GM19372 (cell line): ENCODE data around the gene WNT3A.
"Not testable (repeated sequence)": the region's sequence is repeated elsewhere in the genome, so short reads cannot be mapped to it uniquely, and the experiment has no call there.

Experiments
- ATAC-seq: cut with Tn5 transposase; IDR thresholded peaks from one replicate; pipeline ENCODE4 v1.9.1; 2021; ENCODE audit warnings: mild to moderate bottlenecking, low read depth, moderate library complexity; ENCODE audit not compliant: unreplicated experiment

WNT3A gene

GRCh38 chr1:228006786-228007048, at the start of gene WNT3A:
TSS of gene WNT3A (plus strand) at chr1:228006998. CDS start at chr1:228007129, 131 bp downstream.
- no peak for ATAC-seq

- ATAC-seq = no peak
Measured at GRCh38 chr1:227958617-227959324, 48.0 kb upstream of the WNT3A start.

- ATAC-seq = no peak
Measured at GRCh38 chr1:227959325-227959860, 47.4 kb upstream of the WNT3A start.

GRCh38 chr1:227961651-227962466, 44.9 kb upstream of the WNT3A start:
- no peak for ATAC-seq

GRCh38 chr1:227966733-227967132, 40.1 kb upstream of the WNT3A start:
- ATAC-seq = not testable (repeated sequence)

- ATAC-seq = not testable (repeated sequence)
Measured at GRCh38 chr1:227967815-227968214, 39.0 kb upstream of the WNT3A start.

- ATAC-seq = not testable (repeated sequence)
Measured at GRCh38 chr1:227970076-227970995, 36.5 kb upstream of the WNT3A start.

GRCh38 chr1:227971216-227971615, 35.6 kb upstream of the WNT3A start:
- not testable (repeated sequence) for ATAC-seq

- ATAC-seq = not testable (repeated sequence)
Measured at GRCh38 chr1:227971643-227972282, 35.0 kb upstream of the WNT3A start.

GRCh38 chr1:227972283-227972679, 34.5 kb upstream of the WNT3A start:
- ATAC-seq = not testable (repeated sequence)

- not testable (repeated sequence) for ATAC-seq
Measured at GRCh38 chr1:227972843-227973374, 33.9 kb upstream of the WNT3A start.

GRCh38 chr1:227973724-227974288, 33.0 kb upstream of the WNT3A start:
- not testable (repeated sequence) for ATAC-seq

- ATAC-seq = not testable (repeated sequence)
Measured at GRCh38 chr1:227975583-227976283, 31.1 kb upstream of the WNT3A start.

- ATAC-seq = no peak
Measured at GRCh38 chr1:227987181-227987580, 19.6 kb upstream of the WNT3A start.

GRCh38 chr1:227994632-227995300, 12.0 kb upstream of the WNT3A start:
- no peak for ATAC-seq

- no peak for ATAC-seq
Measured at GRCh38 chr1:227996187-227996950, 10.4 kb upstream of the WNT3A start.

- no peak for ATAC-seq
Measured at GRCh38 chr1:227998374-227999055, 8.3 kb upstream of the WNT3A start.
